Duodenal mucosa (tissue), 2 donors: Measurements from ENCODE around the gene SMPD2.

Experiments used
- H3K27ac ChIP-seq: one replicate; pipeline ENCODE4 v1.7.0; 2013; ENCODE audit warnings: low read depth, low read length
- H3K27me3 ChIP-seq, 2 donors: one replicate each; pipeline ENCODE4 v1.7.0; 2013; ENCODE audit warnings: low read length in 2 of 2, control low read depth in 1 of 2; ENCODE audit not compliant: insufficient read depth in 2 of 2, control insufficient read depth in 1 of 2
- H3K36me3 ChIP-seq, 2 donors: one replicate each; pipeline ENCODE4 v1.7.0; 2013; ENCODE audit warnings: low read length in 2 of 2, control low read depth in 1 of 2; ENCODE audit not compliant: insufficient read depth in 2 of 2, control insufficient read depth in 1 of 2
- H3K4me1 ChIP-seq, 2 donors: one replicate each; pipeline ENCODE4 v1.7.0; 2013; ENCODE audit warnings: low read length in 2 of 2, control low read depth in 1 of 2; ENCODE audit not compliant: insufficient read depth in 2 of 2, control insufficient read depth in 1 of 2
- H3K4me3 ChIP-seq, 2 donors: one replicate each; pipeline ENCODE4 v1.7.0; 2013; ENCODE audit warnings: low read length in 2 of 2, low read depth in 1 of 2
- H3K9ac ChIP-seq, 2 donors: one replicate each; pipeline ENCODE4 v1.7.0; 2013; ENCODE audit warnings: low read length in 2 of 2, low read depth in 1 of 2
- H3K9me3 ChIP-seq, 2 donors: one replicate each; pipeline ENCODE4 v1.7.0; 2013; ENCODE audit warnings: low read length in 2 of 2, control low read depth in 1 of 2; ENCODE audit not compliant: control insufficient read depth in 1 of 2

SMPD2 gene, protein sequence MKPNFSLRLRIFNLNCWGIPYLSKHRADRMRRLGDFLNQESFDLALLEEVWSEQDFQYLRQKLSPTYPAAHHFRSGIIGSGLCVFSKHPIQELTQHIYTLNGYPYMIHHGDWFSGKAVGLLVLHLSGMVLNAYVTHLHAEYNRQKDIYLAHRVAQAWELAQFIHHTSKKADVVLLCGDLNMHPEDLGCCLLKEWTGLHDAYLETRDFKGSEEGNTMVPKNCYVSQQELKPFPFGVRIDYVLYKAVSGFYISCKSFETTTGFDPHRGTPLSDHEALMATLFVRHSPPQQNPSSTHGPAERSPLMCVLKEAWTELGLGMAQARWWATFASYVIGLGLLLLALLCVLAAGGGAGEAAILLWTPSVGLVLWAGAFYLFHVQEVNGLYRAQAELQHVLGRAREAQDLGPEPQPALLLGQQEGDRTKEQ

GRCh38 chr6:109440331-109441068 lies at the start of gene SMPD2, which contains the start of gene PPIL6:
Gene SMPD2, plus strand, starts transcription at chr6:109440724. Its CDS starts 398 bp downstream, at chr6:109441122.
Gene PPIL6, minus strand, starts transcription at chr6:109440628. Its CDS starts 38 bp downstream, at chr6:109440590.
- H3K4me1 ChIP-seq, result peaks cover 14 to 15% of the 10 kb centered on the region in 2 donors
- H3K27me3 ChIP-seq, result no peaks in the 10 kb centered on the region
- peak within 1 kb of the TSS; percentile 78 for H3K27ac ChIP-seq
- H3K9me3 ChIP-seq, result no peaks in the 10 kb centered on the region
- H3K36me3 ChIP-seq, result peaks cover 10 to 34% of the 10 kb centered on the region in 2 donors
- H3K9ac ChIP-seq, result peak within 1 kb of the TSS; percentile 84 to 90
- H3K4me3 ChIP-seq, result peak within 1 kb of the TSS; percentile 78 to 88

GRCh38 chr6:109393157-109393885 lies 47.2 kb upstream of the SMPD2 start:
- Histone ChIP-seq H3K27me3 (no peaks in the 10 kb centered on the region), H3K9me3 (no peaks in the 10 kb centered on the region), H3K9ac (no peak overlapping the region), H3K36me3 (no peaks in the 10 kb centered on the region), H3K27ac (no peak overlapping the region), H3K4me3 (no peak overlapping the region), H3K4me1 (peaks cover 0 to 5% of the 10 kb centered on the region in 2 donors)

GRCh38 chr6:109393886-109394281 lies 46.6 kb upstream of the SMPD2 start:
- no peaks in the 10 kb centered on the region for H3K27me3 ChIP-seq
- H3K4me3 ChIP-seq, result no peak overlapping the region
- no peaks in the 10 kb centered on the region for H3K36me3 ChIP-seq
- peaks cover 0 to 5% of the 10 kb centered on the region in 2 donors for H3K4me1 ChIP-seq
- H3K9me3 ChIP-seq, result no peaks in the 10 kb centered on the region
- H3K9ac ChIP-seq, result no peak overlapping the region
- H3K27ac ChIP-seq, result no peak overlapping the region

GRCh38 chr6:109396046-109396718 lies 44.3 kb upstream of the SMPD2 start:
- Histone ChIP-seq H3K9me3 (no peaks in the 10 kb centered on the region), H3K9ac (no peak overlapping the region), H3K4me1 (peaks cover 0 to 5% of the 10 kb centered on the region in 2 donors), H3K36me3 (no peaks in the 10 kb centered on the region), H3K27me3 (no peaks in the 10 kb centered on the region), H3K27ac (no peak overlapping the region), H3K4me3 (no peak overlapping the region)

- H3K27me3 ChIP-seq, result no peaks in the 10 kb centered on the region
- H3K4me1 ChIP-seq, result no peaks in the 10 kb centered on the region
- H3K36me3 ChIP-seq, result no peaks in the 10 kb centered on the region
- no peaks in the 10 kb centered on the region for H3K9me3 ChIP-seq
- H3K9ac ChIP-seq, result no peak overlapping the region
- no peak overlapping the region for H3K27ac ChIP-seq
- H3K4me3 ChIP-seq, result no peak overlapping the region
Observed at GRCh38 chr6:109397020-109397419, 43.5 kb upstream of the SMPD2 start.

GRCh38 chr6:109406196-109406595 lies 34.3 kb upstream of the SMPD2 start:
- Histone ChIP-seq H3K27me3 (no peaks in the 10 kb centered on the region), H3K4me1 (no peaks in the 10 kb centered on the region), H3K9ac (no peak overlapping the region), H3K27ac (no peak overlapping the region), H3K4me3 (no peak overlapping the region), H3K9me3 (no peaks in the 10 kb centered on the region), H3K36me3 (no peaks in the 10 kb centered on the region)

GRCh38 chr6:109411034-109411433 lies 29.5 kb upstream of the SMPD2 start:
- Histone ChIP-seq H3K4me1 (no peaks in the 10 kb centered on the region), H3K27me3 (no peaks in the 10 kb centered on the region), H3K27ac (no peak overlapping the region), H3K36me3 (no peaks in the 10 kb centered on the region), H3K9me3 (no peaks in the 10 kb centered on the region), H3K9ac (no peak overlapping the region), H3K4me3 (no peak overlapping the region)

DNA sequence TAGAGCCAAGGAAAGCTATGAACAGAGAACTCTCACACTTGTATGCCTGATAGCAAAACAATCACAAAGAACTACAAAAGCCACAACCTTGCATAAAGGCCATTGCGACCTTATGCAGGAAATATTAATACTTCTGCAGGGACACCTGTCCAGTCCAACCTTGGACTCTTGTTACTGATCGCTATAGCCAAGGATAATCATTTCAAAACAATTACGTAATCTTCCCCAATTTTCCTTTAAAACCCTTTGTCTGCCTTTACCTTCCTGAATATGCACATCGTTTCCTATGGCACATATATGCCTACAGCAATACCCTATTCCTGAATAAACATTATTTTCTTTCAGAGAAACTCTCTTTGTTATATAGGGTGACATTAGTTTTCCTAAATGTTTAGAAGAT lies 22.9 kb upstream of the SMPD2 start:
- Histone ChIP-seq H3K36me3 (no peaks in the 10 kb centered on the region), H3K4me1 (no peaks in the 10 kb centered on the region), H3K9ac (no peak overlapping the region), H3K9me3 (no peaks in the 10 kb centered on the region), H3K4me3 (no peak overlapping the region), H3K27me3 (no peaks in the 10 kb centered on the region), H3K27ac (no peak overlapping the region)

- no peak overlapping the region for H3K4me3 ChIP-seq
- no peak overlapping the region for H3K9ac ChIP-seq
- H3K4me1 ChIP-seq, result no peaks in the 10 kb centered on the region
- H3K27ac ChIP-seq, result no peak overlapping the region
- H3K27me3 ChIP-seq, result no peaks in the 10 kb centered on the region
- H3K36me3 ChIP-seq, result no peaks in the 10 kb centered on the region
- no peaks in the 10 kb centered on the region for H3K9me3 ChIP-seq
Observed at GRCh38 chr6:109420751-109421150, 19.8 kb upstream of the SMPD2 start.
